HG02884 (cell line): ENCODE data around the gene CTIF.

Source experiments
- ATAC-seq: cut with Tn5 transposase; IDR thresholded peaks from one replicate; pipeline ENCODE4 v1.9.1; 2021; ENCODE audit warnings: mild to moderate bottlenecking, moderate library complexity; ENCODE audit not compliant: unreplicated experiment

CTIF gene

DNA sequence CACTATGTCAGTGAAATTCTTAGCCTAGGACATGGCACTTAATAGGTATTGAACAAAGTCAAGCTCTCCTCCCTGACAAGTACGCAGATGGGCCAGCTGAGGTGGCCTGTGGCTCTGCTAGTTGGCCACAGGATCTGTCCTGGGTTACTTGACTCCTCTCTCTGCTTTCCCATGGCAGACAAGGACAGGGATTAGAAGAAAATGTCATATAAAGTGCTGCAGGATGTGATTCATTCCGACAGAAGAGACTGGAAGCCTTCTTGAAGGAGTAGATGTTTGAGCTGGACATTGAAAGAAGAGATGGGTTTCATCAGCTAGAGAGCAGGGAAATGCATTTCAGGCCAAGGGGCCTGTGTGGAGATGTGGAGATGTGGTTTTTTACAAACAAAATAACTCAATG is 365.3 kb downstream of the CTIF start:
- no peak for ATAC-seq

DNA sequence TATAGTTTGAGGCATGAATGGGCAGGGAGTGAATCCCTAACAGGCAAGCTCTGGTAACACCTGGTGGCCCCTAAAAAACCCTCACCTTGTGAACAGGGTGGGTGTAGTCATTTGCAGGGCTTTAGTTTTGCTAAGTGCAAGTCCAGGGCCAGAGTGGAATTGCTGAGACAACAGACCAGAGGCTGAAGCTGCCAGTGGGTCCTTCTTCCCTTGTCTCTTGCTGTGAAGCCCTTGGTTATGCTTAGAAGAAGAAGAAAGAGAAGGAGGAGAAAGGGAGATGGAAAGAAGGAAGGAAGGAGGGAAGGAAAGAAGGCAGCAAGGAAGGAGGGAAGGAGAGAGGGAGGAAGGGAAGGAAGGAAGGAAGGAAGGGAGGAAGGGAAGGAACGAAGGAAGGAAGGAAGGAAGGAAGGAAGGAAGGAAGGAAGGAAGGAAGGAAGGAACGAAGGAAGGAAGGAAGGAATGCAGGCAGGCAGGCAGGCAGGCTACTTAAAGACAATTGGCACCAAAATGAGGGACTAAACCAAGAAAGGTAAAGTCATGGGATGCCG is 366.1 kb downstream of the CTIF start:
- no peak for ATAC-seq

DNA sequence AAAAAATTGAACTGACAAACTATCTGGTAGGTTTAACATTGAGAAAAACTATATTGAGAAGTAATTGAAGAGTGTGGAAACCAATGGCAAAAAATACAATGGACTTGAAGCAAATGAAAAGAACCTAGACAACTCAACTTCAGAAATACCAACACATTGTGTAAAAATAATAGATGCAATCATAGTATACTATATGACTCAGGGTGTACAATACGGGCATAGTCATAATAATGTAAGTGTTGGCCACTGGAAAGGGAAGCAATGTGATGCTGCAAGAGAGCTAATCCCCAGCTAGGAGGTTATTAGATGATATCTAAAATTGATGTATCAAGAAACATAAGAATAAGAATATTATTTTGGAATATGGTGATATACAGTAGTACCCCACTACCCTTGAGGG is 366.7 kb downstream of the CTIF start:
- ATAC-seq: no peak

DNA sequence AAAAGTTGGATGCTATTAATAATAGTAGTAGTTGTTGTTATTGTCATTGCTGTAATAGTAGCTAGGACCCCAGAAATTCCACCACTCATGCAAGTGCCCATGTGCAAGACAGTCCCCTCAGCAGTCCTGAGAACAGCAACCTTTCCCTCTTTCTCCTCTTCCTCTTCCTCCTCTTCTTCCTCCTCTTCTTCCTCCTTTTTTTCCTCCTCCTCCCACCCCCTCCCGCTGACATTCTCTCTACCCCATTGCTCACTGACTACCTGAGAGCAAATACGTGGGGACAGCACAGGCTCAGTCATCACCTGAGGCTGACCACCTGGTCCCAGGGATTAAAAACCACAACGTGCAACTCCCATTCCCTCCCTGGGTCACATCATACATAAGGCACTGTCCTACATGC is 370.1 kb downstream of the CTIF start:
- ATAC-seq: no peak

DNA sequence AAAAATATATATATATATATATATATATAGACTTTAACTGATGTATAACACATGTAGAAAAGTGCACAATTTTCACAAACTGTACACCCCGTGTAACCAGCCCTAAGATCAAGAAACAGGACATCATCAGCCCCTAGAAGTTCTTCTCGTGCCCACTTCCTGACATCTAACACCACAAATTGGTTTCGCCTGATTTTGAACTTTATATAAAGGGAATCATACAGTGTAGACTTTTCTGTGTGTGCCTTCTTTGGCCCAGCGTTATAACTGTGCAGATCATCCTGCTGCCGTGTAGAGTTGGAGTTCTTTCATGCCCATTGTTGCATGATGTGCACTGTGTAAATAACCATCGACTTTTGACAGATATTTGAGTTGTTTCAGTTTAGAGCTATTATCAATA is 370.9 kb downstream of the CTIF start:
- no peak for ATAC-seq

DNA sequence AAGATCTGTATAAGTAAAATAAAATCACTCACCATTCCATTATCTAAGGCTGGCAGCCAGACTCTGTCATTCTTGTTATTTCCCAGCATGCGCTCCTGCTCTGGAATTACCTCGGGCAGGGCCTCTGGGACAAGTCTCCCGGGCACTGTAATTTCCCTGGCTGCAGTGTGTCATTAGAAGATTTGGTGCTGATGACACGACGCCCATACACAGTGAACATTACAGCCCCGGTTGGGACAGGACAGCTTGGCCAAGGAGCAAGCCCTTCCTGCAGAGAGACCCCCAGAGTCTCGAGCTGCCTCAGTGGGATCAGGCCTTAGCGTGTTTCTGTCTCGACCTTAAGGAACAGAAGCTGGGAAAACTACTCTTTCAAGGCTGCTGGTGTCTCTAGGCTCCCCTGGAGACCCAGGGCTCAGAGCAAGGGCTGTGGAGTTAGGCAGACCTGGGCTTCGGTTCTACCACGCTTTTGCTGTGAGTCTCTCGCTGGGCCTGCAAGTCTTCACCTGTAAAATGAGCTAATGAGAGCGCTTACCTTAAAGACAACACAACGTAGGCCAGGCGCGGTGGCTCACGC is 372.2 kb downstream of the CTIF start:
- ATAC-seq: no peak
